NCI-H510A treated with DMSO at 0.1 percent for 48 hours (cell line): Measurements from ENCODE around the gene ERF.

Source experiments
- DNase-seq: peaks from one replicate; lab custom pipeline; 2025; lab: John Stamatoyannopoulos, UW

ERF gene

GRCh38 chr19:42254850-42255765 is at the start of gene ERF:
ERF (minus strand) TSS chr19:42255128; CDS start chr19:42254999, 129 bp downstream.
- peak; percentile 69 for DNase-seq

GRCh38 chr19:42303876-42304275 is 48.9 kb upstream of the ERF start:
- no peak for DNase-seq

GRCh38 chr19:42303101-42303464 is 48.2 kb upstream of the ERF start:
- DNase-seq: no peak

- DNase-seq: peak; percentile 37
Observed at GRCh38 chr19:42301646-42302203, 46.8 kb upstream of the ERF start, which contains the start of gene PRR19. PRR19 (plus strand) TSS chr19:42302132; CDS start chr19:42309585, 7,453 bp downstream.

GRCh38 chr19:42297039-42297438 is 42.1 kb upstream of the ERF start:
- DNase-seq: no peak

GRCh38 chr19:42295831-42296525 is 41.0 kb upstream of the ERF start:
- DNase-seq: peak; percentile 85

- DNase-seq: no peak
Observed at GRCh38 chr19:42295342-42295741, 40.4 kb upstream of the ERF start.

GRCh38 chr19:42294471-42295137 is 39.7 kb upstream of the ERF start:
- DNase-seq: no peak

- no peak for DNase-seq
Observed at GRCh38 chr19:42293948-42294347, 39.0 kb upstream of the ERF start.

- no peak for DNase-seq
Observed at GRCh38 chr19:42293540-42293939, 38.6 kb upstream of the ERF start.

GRCh38 chr19:42292963-42293362 is 38.0 kb upstream of the ERF start:
- no peak for DNase-seq

- DNase-seq: no peak
Observed at GRCh38 chr19:42292042-42292960, 37.4 kb upstream of the ERF start.

GRCh38 chr19:42291435-42291810 is 36.5 kb upstream of the ERF start:
- DNase-seq: peak; percentile 15

- DNase-seq: no peak
Observed at GRCh38 chr19:42290523-42291434, 35.9 kb upstream of the ERF start.

GRCh38 chr19:42290136-42290522 is 35.2 kb upstream of the ERF start:
- no peak for DNase-seq

- DNase-seq: no peak
Observed at GRCh38 chr19:42289556-42290041, 34.7 kb upstream of the ERF start.

GRCh38 chr19:42288881-42289555 is 34.1 kb upstream of the ERF start:
- no peak for DNase-seq

GRCh38 chr19:42288387-42288786 is 33.5 kb upstream of the ERF start:
- DNase-seq: no peak

- DNase-seq: no peak
Observed at GRCh38 chr19:42287827-42288107, 32.8 kb upstream of the ERF start.
